Left lung (tissue), 10 donors: ENCODE data around the gene CAPN12. TPM values are rescaled to one million over a fixed set of nuclear protein-coding genes. Genes with fewer than 3 reads are reported as not detected.

Experiments used
- ATAC-seq: fragments of 200-7000 bp; cut with Tn5 transposase; one replicate; pipeline ENCODE4 v1.9.1; 2020; ENCODE audit warnings: moderate library complexity
- DNase-seq, 4 donors: peaks; one replicate each; pipeline ENCODE4 v3.0.0-alpha.2; 2013 to 2020
- H3K27ac ChIP-seq, 2 donors: fragments of 200-600 bp; sonication (generic) in 1 of 2; one replicate each; pipeline versions ENCODE4 v1.5.0 to v1.8.0; 2020 to 2021
- H3K27me3 ChIP-seq, 2 donors: fragments of 200-600 bp; sonication (generic) in 1 of 2; one replicate each; pipeline versions ENCODE4 v1.5.0 to v1.8.0; 2020 to 2021
- H3K36me3 ChIP-seq, 2 donors: fragments of 200-600 bp; sonication (generic) in 1 of 2; one replicate each; pipeline versions ENCODE4 v1.5.0 to v1.8.0; 2020 to 2021
- H3K4me1 ChIP-seq, 2 donors: fragments of 200-600 bp; one replicate each; pipeline ENCODE4 v1.8.0; 2021
- H3K4me3 ChIP-seq, 2 donors: fragments of 200-600 bp; sonication (generic) in 1 of 2; one replicate each; pipeline versions ENCODE4 v1.5.0 to v1.8.0; 2020 to 2021; ENCODE audit warnings: mild to moderate bottlenecking in 1 of 2
- H3K9me3 ChIP-seq, 2 donors: fragments of 200-600 bp; sonication (generic) in 1 of 2; one replicate each; pipeline versions ENCODE4 v1.5.0 to v1.8.0; 2020 to 2021
- CTCF ChIP-seq, 2 donors: fragments of 200-600 bp; sonication (generic) in 1 of 2; IDR thresholded peaks; one replicate each; pipeline versions ENCODE4 v1.5.0 to v1.8.0; 2021; ENCODE audit warnings: antibody characterized with exemption in 2 of 2
- intact Hi-C, 2 donors: fragments of 100-400 bp; cut with DNase I; formaldehyde crosslinking; loops; one replicate each; pipeline versions ENCODE4 v1.11.2 to v1.14.2; 2022
- polyA plus RNA-seq, 6 donors: library from polyadenylated mRNA; unstranded; fragments of 120-200 nt; gene quantifications; one replicate each; pipeline ENCODE4 v1.2.1, GENCODE V29; 2013; ENCODE audit not compliant: insufficient read length in 6 of 6
- total RNA-seq, 2 donors: library from RNA; stranded (reverse); fragmentation: NEBNext Ultra II Directional; extraction: Animal tissue kit (Norgen Biotek cat#: 25700); gene quantifications; one replicate each; pipeline ENCODE4 v1.2.1, GENCODE V29; 2021
- donor health status: DM: no; HTN: yes; CAD: no.
- donor health status: DM: no; HTN: no; CAD: no.

The CAPN12 gene
- total and polyA plus RNA-seq, 8 donors = 1.6 to 4.9 (median 4.6) TPM

- Histone ChIP-seq H3K27me3 (no peaks in the 10 kb centered on the region), H3K36me3 (peaks cover 4 to 100% of the 10 kb centered on the region in 2 donors), H3K4me1 (peaks cover 5 to 26% of the 10 kb centered on the region in 2 donors), H3K9me3 (no peaks in the 10 kb centered on the region), H3K4me3 (no peak overlapping the region), H3K27ac (no peak overlapping the region)
- intact Hi-C loops = loop anchor here in 1 of 2 donors (10.0 kb wide), 1 partner anchor 62 kb away; no protein-coding TSS in a partner anchor
- no peak for DNase-seq
- no peak for TF ChIP-seq CTCF (IDR thresholded peaks at IDR 0.05)
- ATAC-seq = no peak
Observed at GRCh38 chr19:38717051-38717450, 27.2 kb downstream of the CAPN12 start.

- peaks cover 0 to 100% of the 10 kb centered on the region in 2 donors for H3K36me3 ChIP-seq
- no peak for ATAC-seq
- no peak overlapping the region for H3K4me3 ChIP-seq
- H3K27ac ChIP-seq = no peak overlapping the region
- no peaks in the 10 kb centered on the region for H3K9me3 ChIP-seq
- H3K4me1 ChIP-seq = peaks cover 13 to 39% of the 10 kb centered on the region in 2 donors
- intact Hi-C loops = loop anchor here in 1 of 2 donors (10.0 kb wide), 1 partner anchor 61 kb away; no protein-coding TSS in a partner anchor
- TF ChIP-seq CTCF (IDR thresholded peaks at IDR 0.05) = no peak
- H3K27me3 ChIP-seq = no peaks in the 10 kb centered on the region
- no peak for DNase-seq
Observed at GRCh38 chr19:38715555-38715954, 28.7 kb downstream of the CAPN12 start.

- no peak overlapping the region for H3K27ac ChIP-seq
Observed at GRCh38 chr19:38714354-38714778, 29.9 kb downstream of the CAPN12 start.

GRCh38 chr19:38713865-38714264 lies 30.4 kb downstream of the CAPN12 start:
- no peak for ATAC-seq
- no peaks in the 10 kb centered on the region for H3K27me3 ChIP-seq
- intact Hi-C loops = loop anchor here in 1 of 2 donors (10.0 kb wide), 1 partner anchor 59 kb away; no protein-coding TSS in a partner anchor
- no peaks in the 10 kb centered on the region for H3K9me3 ChIP-seq
- H3K36me3 ChIP-seq = peaks cover 0 to 100% of the 10 kb centered on the region in 2 donors
- peaks cover 11 to 33% of the 10 kb centered on the region in 2 donors for H3K4me1 ChIP-seq
- no peak overlapping the region for H3K4me3 ChIP-seq
- no peak overlapping the region for H3K27ac ChIP-seq
- TF ChIP-seq CTCF (IDR thresholded peaks at IDR 0.05) = no peak
- DNase-seq = no peak

More at GRCh38 chr19:38714354-38714778, 29.9 kb downstream of the CAPN12 start:
- Histone ChIP-seq H3K9me3 (no peaks in the 10 kb centered on the region), H3K4me1 (peaks cover 13 to 38% of the 10 kb centered on the region in 2 donors), H3K4me3 (no peak overlapping the region), H3K27me3 (no peaks in the 10 kb centered on the region), H3K36me3 (peaks cover 0 to 100% of the 10 kb centered on the region in 2 donors)
- intact Hi-C loops = loop anchor here in 1 of 2 donors (10.0 kb wide), 1 partner anchor 60 kb away; no protein-coding TSS in a partner anchor
- TF ChIP-seq CTCF (IDR thresholded peaks at IDR 0.05) = no peak
- no peak for DNase-seq
- no peak for ATAC-seq

- no peak for ATAC-seq
Observed at GRCh38 chr19:38713227-38713649, 31.0 kb downstream of the CAPN12 start.

More at GRCh38 chr19:38713227-38713649, 31.0 kb downstream of the CAPN12 start:
- H3K4me3 ChIP-seq = no peak overlapping the region
- peaks cover 11 to 29% of the 10 kb centered on the region in 2 donors for H3K4me1 ChIP-seq
- no peak overlapping the region for H3K27ac ChIP-seq
- intact Hi-C loops = loop anchor here in 1 of 2 donors (10.0 kb wide), 1 partner anchor 58 kb away; no protein-coding TSS in a partner anchor
- peaks cover 0 to 100% of the 10 kb centered on the region in 2 donors for H3K36me3 ChIP-seq
- no peaks in the 10 kb centered on the region for H3K9me3 ChIP-seq
- no peaks in the 10 kb centered on the region for H3K27me3 ChIP-seq
- TF ChIP-seq CTCF (IDR thresholded peaks at IDR 0.05) = no peak
- DNase-seq = peak in 2 of 4 donors; percentile 58 to 82
